HG02981 (cell line): ENCODE measurements around the gene ARSB.
"Not testable (repeated sequence)": the region's sequence is repeated elsewhere in the genome, so short reads cannot be mapped to it uniquely, and the experiment has no call there.

Experiments
- ATAC-seq: cut with Tn5 transposase; IDR thresholded peaks from one replicate; pipeline ENCODE4 v1.9.1; 2021; ENCODE audit warnings: mild to moderate bottlenecking, moderate library complexity; ENCODE audit not compliant: unreplicated experiment

The ARSB gene

DNA sequence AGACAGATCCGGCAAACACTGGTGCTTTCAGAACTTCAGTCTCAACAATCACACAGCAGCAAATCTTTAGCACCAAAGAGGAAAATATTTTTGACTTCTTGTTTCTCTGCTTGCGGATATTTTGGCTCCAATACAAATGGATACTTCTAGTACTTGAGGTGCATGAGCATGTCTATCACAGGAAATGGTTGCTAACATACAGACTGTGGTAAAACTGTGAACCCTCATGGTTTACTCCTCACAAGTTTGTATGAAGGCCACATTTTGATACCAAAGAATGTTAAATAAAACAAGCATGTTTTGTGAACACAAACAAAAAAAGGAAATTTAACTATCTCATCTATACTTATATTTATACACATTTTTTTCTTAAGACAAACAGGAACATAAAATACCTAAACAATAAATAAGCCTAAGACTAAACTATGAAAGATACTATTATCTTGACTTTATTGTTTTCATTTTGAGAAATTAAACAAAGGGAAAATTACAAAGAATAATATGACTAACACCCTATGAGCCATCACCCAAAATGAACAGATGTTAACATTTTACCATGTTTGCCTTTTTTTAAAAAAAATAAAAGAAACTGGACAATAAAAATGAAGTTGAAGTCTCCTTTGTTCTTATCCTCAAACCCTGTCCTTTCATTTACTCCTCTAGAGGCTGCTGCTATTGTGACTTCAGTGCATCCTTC, 201.5 kb downstream of the ARSB start:
- no peak for ATAC-seq

- no peak for ATAC-seq
Measured at GRCh38 chr5:78782728-78783127, 202.4 kb downstream of the ARSB start.

DNA sequence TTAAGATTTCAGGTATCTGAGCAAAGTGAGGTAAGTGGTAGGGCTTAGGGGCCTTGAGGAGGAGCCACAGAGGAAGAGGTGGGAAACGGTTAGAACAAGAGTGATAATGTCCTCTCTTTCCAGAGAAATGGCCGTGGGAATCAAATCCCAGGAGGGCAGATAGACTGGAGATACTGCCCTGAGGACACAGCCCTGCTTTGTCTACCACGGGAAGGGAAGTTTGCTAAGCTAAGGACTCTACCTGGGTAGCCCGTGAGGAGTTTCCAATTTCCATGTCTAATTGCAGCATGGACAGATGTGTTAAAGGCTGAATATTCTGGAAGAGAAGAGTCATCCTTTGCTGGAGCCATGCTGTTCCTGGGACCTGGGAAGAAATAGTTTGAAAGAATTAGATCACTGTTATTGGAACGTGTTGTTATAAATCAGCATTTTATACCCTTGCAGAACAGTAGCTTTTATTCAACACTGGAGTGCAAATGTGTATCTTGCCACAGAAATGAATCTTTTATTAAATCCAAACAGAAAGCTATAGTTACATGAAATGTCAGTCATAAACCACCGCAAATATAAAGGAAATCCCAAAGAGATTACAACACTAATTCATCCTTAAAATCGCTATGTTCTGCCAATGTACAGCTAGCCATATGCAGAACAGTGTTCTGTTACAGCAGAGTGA, 203.4 kb downstream of the ARSB start:
- ATAC-seq, result no peak

- no peak for ATAC-seq
Measured at GRCh38 chr5:78779771-78780616, 205.1 kb downstream of the ARSB start.

GRCh38 chr5:78779262-78779661, 205.8 kb downstream of the ARSB start:
- ATAC-seq, result no peak

GRCh38 chr5:78778538-78778937, 206.6 kb downstream of the ARSB start:
- ATAC-seq, result no peak

DNA sequence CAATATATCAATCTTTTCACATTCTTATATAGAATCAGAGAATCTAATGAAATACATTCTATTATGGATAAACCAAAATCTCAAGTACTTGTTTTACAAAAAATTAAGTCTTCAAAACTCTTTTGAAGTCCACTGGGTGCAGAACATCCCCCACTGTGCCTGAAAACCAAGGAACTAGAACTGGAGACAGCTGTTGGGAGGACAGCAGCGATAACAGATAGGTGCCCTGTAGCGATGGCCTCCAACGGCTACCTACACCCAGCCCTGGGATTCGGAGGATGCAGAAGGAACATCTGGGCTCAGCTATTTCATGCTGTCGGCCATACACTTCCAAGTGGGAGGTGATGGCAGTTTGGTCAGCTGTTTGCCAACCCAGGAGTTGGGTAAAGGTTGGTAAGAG, 207.2 kb downstream of the ARSB start:
- ATAC-seq, result no peak

GRCh38 chr5:78776637-78777036, 208.5 kb downstream of the ARSB start:
- ATAC-seq, result no peak

GRCh38 chr5:78773655-78774054, 211.5 kb downstream of the ARSB start:
- ATAC-seq, result no peak

DNA sequence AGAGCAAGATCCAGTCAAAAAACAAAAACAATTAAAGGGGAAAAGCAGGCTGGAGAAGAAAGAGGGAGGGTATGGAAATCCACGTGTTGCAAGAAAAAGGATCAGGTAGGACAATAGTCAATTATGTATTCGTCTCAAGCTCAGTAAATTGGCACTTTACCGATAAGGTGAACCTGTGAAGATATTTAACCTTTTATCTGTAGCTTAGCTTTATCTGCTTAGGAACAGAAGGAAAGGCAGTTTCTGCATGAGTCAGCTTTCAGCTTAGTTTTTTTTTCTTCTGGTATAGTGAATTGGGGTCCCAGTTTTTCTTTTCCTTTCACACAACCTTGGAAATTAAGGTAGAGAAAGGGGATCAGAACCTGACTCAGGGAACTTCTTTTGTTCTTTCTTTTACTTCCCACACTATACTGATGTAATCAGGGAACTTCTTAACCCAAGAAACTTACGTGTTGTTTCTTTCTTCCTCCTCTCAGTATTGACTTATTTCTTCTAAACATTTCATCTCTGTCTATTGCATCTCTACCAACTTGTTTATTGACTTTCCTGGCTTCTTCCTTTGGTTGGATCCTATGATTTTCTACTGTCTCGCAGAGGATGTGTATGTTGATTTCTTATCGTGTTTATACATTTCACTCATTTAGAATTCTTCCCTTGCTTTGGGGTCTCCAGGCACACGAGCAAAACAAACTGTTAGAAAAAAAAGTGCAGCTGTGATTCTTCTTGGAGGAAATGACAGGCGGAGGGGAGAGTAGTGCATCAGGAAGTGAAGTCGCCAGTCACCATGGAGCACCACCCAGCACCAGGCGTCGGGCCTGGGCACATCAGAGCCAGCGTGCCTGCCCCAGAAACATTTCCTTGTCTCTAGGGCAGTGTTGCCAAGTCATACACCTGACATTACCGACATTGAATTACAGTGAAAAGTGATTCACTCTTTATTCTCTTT, 213.6 kb downstream of the ARSB start:
- ATAC-seq, result no peak

DNA sequence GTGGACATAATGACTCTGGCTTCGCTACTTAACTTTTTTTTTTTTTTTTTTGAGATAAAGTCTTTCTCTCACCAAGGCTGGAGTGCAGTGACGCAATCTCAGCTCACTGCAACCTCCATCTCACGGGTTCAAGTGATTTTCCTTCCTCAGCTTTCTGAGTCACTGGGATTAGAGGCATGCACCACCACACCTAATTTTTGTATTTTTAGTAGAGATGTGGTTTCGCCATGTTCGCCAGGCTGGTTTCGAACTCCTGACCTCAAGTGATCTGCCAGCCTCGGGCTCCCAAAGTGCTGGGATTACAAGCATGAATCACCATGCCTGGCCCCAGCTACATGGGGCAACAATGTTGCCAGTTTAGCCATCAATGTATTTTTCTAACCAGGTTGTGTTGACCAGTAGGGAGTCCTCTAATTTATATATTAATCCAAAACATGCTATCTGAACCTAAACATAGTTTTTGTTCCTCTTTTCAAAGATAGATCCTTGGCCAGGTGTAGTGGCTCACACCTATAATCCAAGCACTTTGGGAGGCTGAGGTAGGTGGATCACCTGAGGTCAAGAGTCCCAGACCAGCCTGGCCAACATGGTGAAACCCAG, 216.2 kb downstream of the ARSB start:
- no peak for ATAC-seq

DNA sequence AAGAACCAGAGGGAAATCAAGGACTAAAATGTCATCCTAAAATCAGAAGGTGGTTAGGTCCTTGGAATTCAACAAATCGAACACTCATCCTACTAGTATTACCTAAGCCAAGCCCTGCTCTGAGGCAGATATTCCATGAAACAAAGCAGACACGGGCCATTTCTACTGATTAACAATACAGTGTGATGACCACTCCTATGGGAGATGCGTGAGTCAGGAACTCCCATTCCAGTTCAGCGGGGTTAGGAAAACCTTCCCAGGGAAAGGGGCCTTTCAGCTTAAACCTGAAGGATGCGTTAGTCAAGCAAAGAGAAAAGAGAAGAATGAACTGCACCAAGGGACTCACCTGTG, 218.7 kb downstream of the ARSB start:
- ATAC-seq, result no peak

- ATAC-seq, result no peak
Measured at GRCh38 chr5:78765756-78766411, 219.2 kb downstream of the ARSB start.

DNA sequence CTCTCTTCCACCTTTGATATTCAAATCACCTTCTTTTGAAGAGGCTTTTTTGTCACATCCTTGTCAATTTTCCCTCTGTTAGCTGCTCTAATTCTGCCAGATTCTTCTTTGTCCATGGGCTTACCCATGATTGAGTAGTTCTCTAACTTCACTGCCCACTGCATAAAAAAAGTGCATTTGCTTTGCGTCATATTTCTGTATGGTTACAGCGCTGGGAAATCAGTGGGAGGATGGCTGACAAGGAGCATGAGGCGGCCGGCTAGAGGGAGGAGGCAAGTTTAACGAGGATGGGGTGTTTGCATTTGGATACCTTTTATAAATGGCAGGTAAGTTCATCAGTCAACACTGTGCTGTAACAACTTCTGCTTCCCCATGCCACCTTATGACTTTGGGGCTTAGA, 220.0 kb downstream of the ARSB start:
- ATAC-seq, result no peak

DNA sequence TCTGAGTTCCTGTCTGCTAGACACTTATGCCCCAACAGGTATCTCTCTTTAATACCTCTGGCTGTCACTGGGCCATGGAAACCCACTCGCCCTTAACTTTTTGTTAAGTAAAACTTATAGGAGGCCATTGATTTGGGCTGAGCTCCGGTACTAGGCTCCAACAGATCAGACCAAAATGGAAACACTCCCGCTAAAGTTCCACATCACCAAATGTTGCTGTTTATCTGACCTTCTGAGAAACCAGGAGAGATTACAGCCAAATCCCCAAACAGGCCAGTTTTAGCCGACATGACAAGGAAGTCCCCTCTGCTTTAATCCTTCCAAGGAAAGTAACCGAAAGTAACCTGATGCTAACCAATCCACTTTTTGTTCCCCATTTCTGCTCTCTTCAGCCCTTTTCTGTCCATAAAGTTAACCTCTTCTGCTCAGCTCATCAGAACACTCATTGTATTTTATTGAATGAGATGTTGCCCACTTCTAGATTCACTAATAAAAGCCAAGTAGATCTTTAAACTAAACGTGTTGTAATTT, 221.4 kb downstream of the ARSB start:
- no peak for ATAC-seq

DNA sequence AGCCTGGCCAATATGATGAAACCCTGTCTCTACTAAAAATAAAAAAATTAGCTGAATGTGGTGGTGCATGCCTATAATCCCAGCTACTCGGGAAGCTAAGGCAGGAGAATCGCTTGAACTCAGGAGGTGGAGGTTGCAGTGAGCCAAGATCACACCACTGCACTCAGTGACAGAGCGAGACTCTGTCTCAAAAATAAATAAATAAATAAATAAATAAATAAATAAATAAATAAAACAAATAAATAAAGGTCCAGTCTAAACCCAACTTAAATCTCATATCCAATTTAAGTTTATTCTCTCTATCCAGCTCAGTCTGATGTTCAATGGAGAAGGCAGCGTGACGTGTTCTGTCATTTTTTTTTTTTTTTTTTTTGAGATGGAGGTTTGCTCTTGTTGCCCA, 222.4 kb downstream of the ARSB start:
- ATAC-seq, result not testable (repeated sequence)

DNA sequence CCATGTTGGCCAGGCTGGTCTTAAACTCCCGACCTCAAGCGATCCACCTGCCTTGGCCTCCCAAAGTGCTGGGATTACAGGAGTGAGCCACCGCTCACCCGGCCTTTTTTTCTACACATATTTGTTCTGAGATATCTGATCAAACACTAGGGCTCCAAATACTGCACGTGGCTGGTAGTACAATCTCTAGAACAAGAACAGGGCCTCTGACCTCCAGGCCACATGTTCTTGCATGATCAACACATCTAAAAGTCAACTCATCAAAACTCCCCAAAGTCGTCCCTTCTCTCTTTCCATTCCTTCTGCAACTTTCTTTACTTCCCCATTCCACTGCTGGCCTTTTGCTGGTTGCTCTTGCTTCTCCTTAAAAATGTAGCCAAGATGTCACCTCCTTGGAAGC, 223.3 kb downstream of the ARSB start:
- ATAC-seq, result no peak

DNA sequence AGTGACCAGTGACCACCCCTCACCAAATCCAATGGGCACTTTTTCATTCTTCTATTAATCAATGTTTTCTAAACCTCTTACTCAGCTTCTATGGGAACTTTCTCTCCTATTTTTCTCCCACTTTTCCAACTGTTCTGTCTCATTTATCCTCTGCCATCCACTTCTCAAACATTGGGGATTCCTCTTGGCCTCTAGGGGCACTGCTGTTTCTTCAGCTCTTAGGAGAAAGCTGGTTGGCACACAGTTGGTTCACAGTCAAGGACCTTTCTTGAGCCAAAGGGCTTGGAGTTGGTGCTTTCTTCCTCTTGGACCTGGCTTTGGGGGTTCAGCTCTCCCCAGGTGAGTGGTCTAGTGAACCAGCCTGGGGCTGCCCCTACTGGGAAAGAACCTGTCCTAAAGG, 224.3 kb downstream of the ARSB start:
- no peak for ATAC-seq

DNA sequence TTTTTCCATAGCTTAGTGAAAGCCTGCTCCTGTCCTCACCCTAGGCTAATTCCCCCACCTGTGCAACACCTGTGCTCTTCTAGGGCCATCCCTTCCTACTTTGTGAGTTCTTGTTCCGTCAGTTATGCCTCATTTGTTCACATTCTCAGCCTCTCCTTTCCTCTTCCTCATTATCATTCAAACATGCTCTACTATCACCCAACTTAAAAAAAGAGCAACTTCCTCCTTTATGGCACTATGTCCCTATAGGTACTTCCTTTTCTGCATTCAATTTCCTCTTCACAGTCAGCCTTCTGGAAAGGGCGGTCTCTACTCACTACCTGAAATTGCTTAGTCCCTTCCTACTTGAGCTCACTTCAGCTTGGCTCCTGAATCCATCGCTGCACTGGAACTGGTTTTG, 224.7 kb downstream of the ARSB start:
- ATAC-seq, result no peak
